BJ (cell line): Measurements from ENCODE around the gene SYDE2. TPM values are rescaled to one million over a fixed set of nuclear protein-coding genes. Genes with fewer than 3 reads are reported as not detected.
"Not testable (repeated sequence)": the region's sequence is repeated elsewhere in the genome, so short reads cannot be mapped to it uniquely, and the experiment has no call there.

Source experiments
- CTCF ChIA-PET: fragments of 350-600 bp; formaldehyde crosslinking; extraction: SDS; loops from one replicate; lab custom pipeline; 2021; ENCODE audit warnings: antibody characterized with exemption, inconsistent platforms; lab: Yijun Ruan, JAX
- POLR2A ChIA-PET: fragments of 300-600 bp; sonication (Branson Sonifier 250); formaldehyde crosslinking; extraction: SDS; loops from one replicate; lab custom pipeline; 2021; ENCODE audit warnings: antibody characterized with exemption; lab: Charles Lee
- DNase-seq: peaks from one replicate; pipeline ENCODE4 v3.0.0-alpha.2; 2011; ENCODE audit warnings: low read depth
- H3K27me3 ChIP-seq: 2 replicates; pipeline ENCODE4 v1.6.0; 2011; ENCODE audit warnings: low read length; ENCODE audit not compliant: control insufficient read depth, insufficient read depth
- H3K36me3 ChIP-seq: 2 replicates; pipeline ENCODE4 v1.5.1; 2011; ENCODE audit warnings: low read length; ENCODE audit not compliant: control insufficient read depth, insufficient read depth
- H3K4me3 ChIP-seq: 2 replicates; pipeline ENCODE4 v1.5.1; 2011; ENCODE audit warnings: low read depth, mild to moderate bottlenecking, control low read depth, low read length
- CTCF ChIP-seq: IDR thresholded peaks from 2 replicates; pipeline ENCODE4 v1.5.1; 2011; ENCODE audit warnings: low read depth, mild to moderate bottlenecking, control low read depth, inconsistent platforms, low read length, moderate library complexity; ENCODE audit not compliant: insufficient read depth
- polyA plus RNA-seq: library from polyadenylated mRNA; depleted of rRNA; stranded (reverse); fragments of >200 nt; gene quantifications from 2 replicates; pipeline ENCODE4 v1.2.3, GENCODE V29; 2011

Gene SYDE2
- polyA plus RNA-seq, 1 experiment, result 4.4 TPM

DNA sequence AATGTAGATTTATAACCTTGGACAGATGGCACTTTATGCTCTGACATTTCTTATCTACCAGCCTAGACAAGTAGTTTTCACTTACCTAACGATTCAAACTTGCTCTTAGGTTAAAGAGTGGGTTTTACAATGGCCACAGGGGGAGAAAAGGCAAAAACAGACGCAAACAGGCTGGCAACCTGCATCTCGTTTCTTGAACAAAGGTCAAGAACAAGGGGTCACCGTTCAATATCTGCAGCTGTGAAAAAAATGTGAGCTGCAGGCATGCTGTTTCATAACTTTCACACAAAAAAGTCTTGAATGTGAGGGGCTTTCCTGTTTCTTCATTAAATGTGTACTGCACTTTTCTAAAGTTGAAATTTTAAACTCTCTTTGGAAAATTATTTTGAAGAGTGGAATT lies 49.4 kb downstream of the SYDE2 start:
- DNase-seq, result no peak
- Histone ChIP-seq H3K27me3 (no peaks in the 10 kb centered on the region), H3K36me3 (no peaks in the 10 kb centered on the region), H3K4me3 (no peak overlapping the region)
- TF ChIP-seq CTCF, result no peak
- ChIA-PET CTCF (interaction anchor here (1.3 kb wide), 1 partner anchor 41 kb away, joined by 4 read pairs; no protein-coding TSS in a partner anchor), POLR2A (no interaction called here)

DNA sequence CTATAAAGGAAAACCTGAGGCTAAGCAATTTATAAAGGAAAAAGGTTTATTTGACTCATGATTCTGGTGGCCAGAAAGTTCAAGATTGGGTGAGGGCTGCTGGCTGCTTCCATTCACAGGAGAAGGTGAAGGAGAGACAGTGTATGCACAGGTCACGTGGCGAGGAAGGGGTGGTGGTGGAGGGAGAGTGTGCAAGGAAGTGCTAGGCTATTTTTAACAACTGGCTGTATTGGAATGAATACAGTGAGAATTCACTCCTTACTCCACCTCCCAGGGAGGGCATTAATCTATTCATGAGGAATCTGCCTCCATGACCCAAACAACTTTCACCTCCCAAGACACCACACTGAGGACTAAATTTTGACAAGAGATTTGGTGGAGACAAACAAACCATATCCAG lies 51.0 kb downstream of the SYDE2 start:
- TF ChIP-seq CTCF, result no peak
- Histone ChIP-seq H3K27me3 (no peaks in the 10 kb centered on the region), H3K4me3 (no peak overlapping the region), H3K36me3 (no peaks in the 10 kb centered on the region)
- POLR2A ChIA-PET, result interaction anchor here (0.6 kb wide), 2 partner anchors 51 to 376 kb away, joined by 3 to 5 read pairs; no protein-coding TSS in a partner anchor
- CTCF ChIA-PET, result interaction anchor here (0.6 to 1.7 kb wide), 4 partner anchors 16 to 260 kb away, joined by 3 to 5 read pairs (median 4); partner anchors contain the start of gene C1orf52
- no peak for DNase-seq

- POLR2A ChIA-PET, result no interaction called here
- Histone ChIP-seq H3K4me3 (no peak overlapping the region), H3K36me3 (no peaks in the 10 kb centered on the region), H3K27me3 (no peaks in the 10 kb centered on the region)
- CTCF ChIA-PET, result interaction anchor here (0.6 to 1.7 kb wide), 5 partner anchors 15 to 261 kb away, joined by 3 to 5 read pairs (median 4); partner anchors contain the start of gene C1orf52
- no peak for TF ChIP-seq CTCF
- peak; percentile 24 for DNase-seq
Observed at GRCh38 chr1:85148524-85149250, 52.1 kb downstream of the SYDE2 start.

GRCh38 chr1:85146972-85147359 lies 53.9 kb downstream of the SYDE2 start:
- H3K36me3 ChIP-seq, result no peaks in the 10 kb centered on the region
- no peak for DNase-seq
- POLR2A ChIA-PET, result no interaction called here
- no peaks in the 10 kb centered on the region for H3K27me3 ChIP-seq
- TF ChIP-seq CTCF, result peak; percentile 34; the same call in 1 of the 2 replicates
- CTCF ChIA-PET, result no interaction called here
- H3K4me3 ChIP-seq, result no peak overlapping the region

DNA sequence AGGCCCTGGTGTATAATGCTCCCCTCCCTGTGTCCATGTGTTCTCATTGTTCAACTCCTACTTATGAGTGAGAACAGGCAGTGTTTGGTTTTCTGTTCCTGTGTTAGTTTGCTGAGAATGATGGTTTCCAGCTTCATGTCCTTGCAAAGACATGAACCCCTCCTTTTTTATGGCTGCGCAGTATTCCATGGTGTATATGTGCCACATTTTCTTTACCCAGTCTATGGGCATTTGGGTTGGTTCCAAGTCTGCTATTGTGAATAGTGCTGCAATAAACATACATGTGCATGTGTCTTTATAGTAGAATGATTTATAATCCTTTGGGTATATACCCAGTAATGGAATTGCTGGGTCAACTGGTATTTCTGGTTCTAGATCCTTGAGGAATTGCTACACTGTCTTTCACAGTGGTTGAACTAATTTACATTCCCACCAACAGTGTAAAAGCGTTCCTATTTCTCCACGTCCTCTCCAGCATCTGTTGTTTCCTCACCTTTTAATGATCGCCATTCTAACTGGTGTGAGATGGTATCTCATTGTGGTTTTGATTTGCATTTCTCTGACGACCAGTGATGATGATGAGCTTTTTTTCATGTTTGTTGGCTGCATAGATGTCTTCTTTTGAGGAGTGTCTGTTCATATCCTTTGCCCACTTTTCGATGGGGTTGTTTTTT lies 54.4 kb downstream of the SYDE2 start:
- H3K27me3 ChIP-seq, H3K4me3 ChIP-seq, DNase-seq, POLR2A ChIA-PET, H3K36me3 ChIP-seq: not testable (repeated sequence)
- CTCF ChIA-PET, result interaction anchor here (0.6 kb wide), 1 partner anchor 566 kb away, joined by 3 read pairs; no protein-coding TSS in a partner anchor
